ENCODE results near the gene CASR.
"Not testable (repeated sequence)": the region's sequence is repeated elsewhere in the genome, so short reads cannot be mapped to it uniquely, and the experiment has no call there.

CASR gene

GRCh38 chr3:122183521-122183892 is at the start of gene CASR:
CASR (plus strand) TSS chr3:122183668; CDS start chr3:122254190, 70,522 bp downstream.
- no peak for DNase-seq (ENCODE audit: low read depth)

- DNase-seq (ENCODE audit: low read depth), result no peak
Measured at GRCh38 chr3:122146466-122146865, 37.0 kb upstream of the CASR start.

GRCh38 chr3:122148941-122149627 is 34.4 kb upstream of the CASR start:
- no peak for DNase-seq (ENCODE audit: low read depth)

- DNase-seq (ENCODE audit: low read depth), result no peak
Measured at GRCh38 chr3:122151480-122151879, 32.0 kb upstream of the CASR start.

GRCh38 chr3:122164983-122165382 is 18.5 kb upstream of the CASR start:
- DNase-seq (ENCODE audit: low read depth), result not testable (repeated sequence)

GRCh38 chr3:122167630-122168029 is 15.8 kb upstream of the CASR start:
- DNase-seq (ENCODE audit: low read depth), result no peak

- DNase-seq (ENCODE audit: low read depth), result no peak
Measured at GRCh38 chr3:122168044-122168443, 15.4 kb upstream of the CASR start.

- no peak for DNase-seq (ENCODE audit: low read depth)
Measured at GRCh38 chr3:122169911-122170310, 13.6 kb upstream of the CASR start.

GRCh38 chr3:122171361-122171760 is 12.1 kb upstream of the CASR start:
- DNase-seq (ENCODE audit: low read depth), result not testable (repeated sequence)

GRCh38 chr3:122178711-122179110 is 4.8 kb upstream of the CASR start:
- no peak for DNase-seq (ENCODE audit: low read depth)

GRCh38 chr3:122183893-122184590 is 574 bp downstream of the CASR start:
- no peak for DNase-seq (ENCODE audit: low read depth)

GRCh38 chr3:122184591-122184929 is 1.1 kb downstream of the CASR start:
- no peak for DNase-seq (ENCODE audit: low read depth)

- no peak for DNase-seq (ENCODE audit: low read depth)
Measured at GRCh38 chr3:122186372-122186771, 2.9 kb downstream of the CASR start.

GRCh38 chr3:122188737-122189136 is 5.3 kb downstream of the CASR start:
- DNase-seq (ENCODE audit: low read depth), result no peak

- DNase-seq (ENCODE audit: low read depth), result no peak
Measured at GRCh38 chr3:122189357-122189756, 5.9 kb downstream of the CASR start.

- no peak for DNase-seq (ENCODE audit: low read depth)
Measured at GRCh38 chr3:122190525-122190924, 7.1 kb downstream of the CASR start.

GRCh38 chr3:122198966-122199365 is 15.5 kb downstream of the CASR start:
- DNase-seq (ENCODE audit: low read depth), result no peak

GRCh38 chr3:122199552-122199951 is 16.1 kb downstream of the CASR start:
- no peak for DNase-seq (ENCODE audit: low read depth)

- DNase-seq (ENCODE audit: low read depth), result no peak
Measured at GRCh38 chr3:122200661-122201060, 17.2 kb downstream of the CASR start.

GRCh38 chr3:122201476-122201875 is 18.0 kb downstream of the CASR start:
- DNase-seq (ENCODE audit: low read depth), result not testable (repeated sequence)

- no peak for DNase-seq (ENCODE audit: low read depth)
Measured at GRCh38 chr3:122208579-122208978, 25.1 kb downstream of the CASR start.

GRCh38 chr3:122213650-122214049 is 30.2 kb downstream of the CASR start:
- DNase-seq (ENCODE audit: low read depth), result no peak

GRCh38 chr3:122214711-122215110 is 31.2 kb downstream of the CASR start:
- DNase-seq (ENCODE audit: low read depth), result no peak

All from GM04503 (cell line).